Measurements from ENCODE around the gene GDPD4. TPM values are rescaled to one million over a fixed set of nuclear protein-coding genes. Genes with fewer than 3 reads are reported as not detected.

The GDPD4 gene
- total RNA-seq, 1 experiment from 2014 or later, result not detected

- H3K9me3 ChIP-seq (ENCODE audit: low read depth, low read length, poor library complexity, severe bottlenecking), result no peaks in the 10 kb centered on the region
- intact Hi-C loops (cut with micrococcal nuclease; ENCODE audit: unreplicated experiment), result no loop called here
- CTCF ChIA-PET, result no interaction called here
- TF ChIP-seq EZH2 (IDR thresholded peaks at IDR 0.05; ENCODE audit: borderline replicate concordance, low read depth, low read length, poor library complexity, severe bottlenecking), result no peak
- TF ChIP-seq, protein P1, sequence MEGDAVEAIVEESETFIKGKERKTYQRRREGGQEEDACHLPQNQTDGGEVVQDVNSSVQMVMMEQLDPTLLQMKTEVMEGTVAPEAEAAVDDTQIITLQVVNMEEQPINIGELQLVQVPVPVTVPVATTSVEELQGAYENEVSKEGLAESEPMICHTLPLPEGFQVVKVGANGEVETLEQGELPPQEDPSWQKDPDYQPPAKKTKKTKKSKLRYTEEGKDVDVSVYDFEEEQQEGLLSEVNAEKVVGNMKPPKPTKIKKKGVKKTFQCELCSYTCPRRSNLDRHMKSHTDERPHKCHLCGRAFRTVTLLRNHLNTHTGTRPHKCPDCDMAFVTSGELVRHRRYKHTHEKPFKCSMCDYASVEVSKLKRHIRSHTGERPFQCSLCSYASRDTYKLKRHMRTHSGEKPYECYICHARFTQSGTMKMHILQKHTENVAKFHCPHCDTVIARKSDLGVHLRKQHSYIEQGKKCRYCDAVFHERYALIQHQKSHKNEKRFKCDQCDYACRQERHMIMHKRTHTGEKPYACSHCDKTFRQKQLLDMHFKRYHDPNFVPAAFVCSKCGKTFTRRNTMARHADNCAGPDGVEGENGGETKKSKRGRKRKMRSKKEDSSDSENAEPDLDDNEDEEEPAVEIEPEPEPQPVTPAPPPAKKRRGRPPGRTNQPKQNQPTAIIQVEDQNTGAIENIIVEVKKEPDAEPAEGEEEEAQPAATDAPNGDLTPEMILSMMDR (conservative IDR thresholded peaks at IDR 0.05; ENCODE audit: low read depth, low read length), result no peak
- no peak overlapping the region for H3K27ac ChIP-seq (ENCODE audit: low read depth, low read length, poor library complexity, severe bottlenecking)
- POLR2A ChIA-PET (ENCODE audit: low non-redundant PET), result no interaction called here
- no peaks in the 10 kb centered on the region for H3K4me1 ChIP-seq (ENCODE audit: insufficient read depth, low read length, poor library complexity, severe bottlenecking)
- no peaks in the 10 kb centered on the region for H3K36me3 ChIP-seq (ENCODE audit: insufficient read depth, low read length, poor library complexity, severe bottlenecking)
- no peak for DNase-seq (ENCODE audit: low spot score)
- BruUV-seq (replicated peaks), result no TSS peak
- H3K27me3 ChIP-seq (replicated peaks; ENCODE audit: insufficient read depth, low read depth, low read length, poor library complexity), result no peaks in the 10 kb centered on the region
- H3K4me3 ChIP-seq (ENCODE audit: low read depth, low read length, poor library complexity, severe bottlenecking), result no peak overlapping the region
These were observed 21.0 kb upstream of the GDPD4 start for GRCh38 chr11:77322506-77322905.

DNA sequence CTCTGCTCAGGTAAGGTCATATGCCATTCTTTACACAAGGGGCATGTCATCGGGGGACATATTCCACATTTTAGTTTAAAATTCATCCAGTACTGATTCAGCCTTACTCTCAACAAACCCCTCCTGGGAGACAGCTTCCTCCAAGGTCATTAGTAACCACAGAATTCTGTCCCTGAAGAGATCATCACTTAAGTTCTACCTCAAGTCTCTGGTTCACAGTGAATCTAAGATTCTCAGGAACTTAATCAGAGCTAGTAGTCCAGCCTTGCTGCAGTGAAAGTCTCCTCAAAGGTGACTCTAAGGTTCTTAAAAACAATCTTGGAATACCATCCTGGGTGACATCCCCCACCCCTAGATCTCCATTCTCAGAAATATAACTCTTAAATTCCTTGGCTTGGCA, 18.9 kb upstream of the GDPD4 start:
- ChIA-PET POLR2A (ENCODE audit: low non-redundant PET) (no interaction called here), CTCF (no interaction called here)
- no peak overlapping the region for H3K4me3 ChIP-seq (ENCODE audit: low read depth, low read length, poor library complexity, severe bottlenecking)
- H3K4me1 ChIP-seq (ENCODE audit: insufficient read depth, low read length, poor library complexity, severe bottlenecking), result no peaks in the 10 kb centered on the region
- no peaks in the 10 kb centered on the region for H3K27me3 ChIP-seq (replicated peaks; ENCODE audit: insufficient read depth, low read depth, low read length, poor library complexity)
- no peak overlapping the region for H3K27ac ChIP-seq (ENCODE audit: low read depth, low read length, poor library complexity, severe bottlenecking)
- intact Hi-C loops (cut with micrococcal nuclease; ENCODE audit: unreplicated experiment), result no loop called here
- BruUV-seq (replicated peaks), result no TSS peak
- DNase-seq (ENCODE audit: low spot score), result no peak
- no peak for TF ChIP-seq EZH2 (IDR thresholded peaks at IDR 0.05; ENCODE audit: borderline replicate concordance, low read depth, low read length, poor library complexity, severe bottlenecking)
- TF ChIP-seq, protein P1 (conservative IDR thresholded peaks at IDR 0.05; ENCODE audit: low read depth, low read length), result no peak
- H3K36me3 ChIP-seq (ENCODE audit: insufficient read depth, low read length, poor library complexity, severe bottlenecking), result no peaks in the 10 kb centered on the region
- H3K9me3 ChIP-seq (ENCODE audit: low read depth, low read length, poor library complexity, severe bottlenecking), result no peaks in the 10 kb centered on the region

DNA sequence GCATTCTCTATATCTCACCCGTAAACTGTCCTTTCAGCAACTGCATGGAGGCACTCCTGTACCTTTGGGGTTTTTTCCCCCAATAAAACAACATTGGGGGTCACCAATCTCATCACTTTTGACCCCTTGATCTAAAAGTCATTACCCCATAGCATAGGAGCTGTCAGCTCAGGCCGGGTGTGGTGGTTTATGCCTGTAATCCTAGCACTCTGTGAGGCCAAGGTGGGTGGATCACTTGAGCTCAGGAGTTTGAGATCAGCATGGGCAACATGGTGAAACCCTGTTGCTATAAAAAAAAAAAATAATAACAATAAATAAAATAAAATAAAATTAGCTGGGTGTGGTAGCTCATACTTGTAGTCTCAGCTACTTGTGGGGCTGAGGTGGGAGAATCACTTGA, 17.1 kb upstream of the GDPD4 start:
- intact Hi-C loops (cut with micrococcal nuclease; ENCODE audit: unreplicated experiment), result no loop called here
- Histone ChIP-seq H3K9me3 (ENCODE audit: low read depth, low read length, poor library complexity, severe bottlenecking) (no peaks in the 10 kb centered on the region), H3K4me1 (ENCODE audit: insufficient read depth, low read length, poor library complexity, severe bottlenecking) (no peaks in the 10 kb centered on the region), H3K27me3 (replicated peaks; ENCODE audit: insufficient read depth, low read depth, low read length, poor library complexity) (no peaks in the 10 kb centered on the region), H3K4me3 (ENCODE audit: low read depth, low read length, poor library complexity, severe bottlenecking) (no peak overlapping the region), H3K36me3 (ENCODE audit: insufficient read depth, low read length, poor library complexity, severe bottlenecking) (no peaks in the 10 kb centered on the region), H3K27ac (ENCODE audit: low read depth, low read length, poor library complexity, severe bottlenecking) (no peak overlapping the region)
- BruUV-seq (replicated peaks), result no TSS peak
- POLR2A ChIA-PET (ENCODE audit: low non-redundant PET), result interaction anchor here (0.6 kb wide), 1 partner anchor 93 kb away, joined by 3 read pairs; no protein-coding TSS in a partner anchor
- CTCF ChIA-PET, result no interaction called here
- no peak for DNase-seq (ENCODE audit: low spot score)
- no peak for TF ChIP-seq EZH2 (IDR thresholded peaks at IDR 0.05; ENCODE audit: borderline replicate concordance, low read depth, low read length, poor library complexity, severe bottlenecking)
- TF ChIP-seq, protein P1 (conservative IDR thresholded peaks at IDR 0.05; ENCODE audit: low read depth, low read length), result no peak
